ENCODE data around the gene ADGRD1.

The ADGRD1 gene

GRCh38 chr12:131008913-131009270 lies 55.2 kb downstream of the ADGRD1 start:
- no peak for DNase-seq

DNA sequence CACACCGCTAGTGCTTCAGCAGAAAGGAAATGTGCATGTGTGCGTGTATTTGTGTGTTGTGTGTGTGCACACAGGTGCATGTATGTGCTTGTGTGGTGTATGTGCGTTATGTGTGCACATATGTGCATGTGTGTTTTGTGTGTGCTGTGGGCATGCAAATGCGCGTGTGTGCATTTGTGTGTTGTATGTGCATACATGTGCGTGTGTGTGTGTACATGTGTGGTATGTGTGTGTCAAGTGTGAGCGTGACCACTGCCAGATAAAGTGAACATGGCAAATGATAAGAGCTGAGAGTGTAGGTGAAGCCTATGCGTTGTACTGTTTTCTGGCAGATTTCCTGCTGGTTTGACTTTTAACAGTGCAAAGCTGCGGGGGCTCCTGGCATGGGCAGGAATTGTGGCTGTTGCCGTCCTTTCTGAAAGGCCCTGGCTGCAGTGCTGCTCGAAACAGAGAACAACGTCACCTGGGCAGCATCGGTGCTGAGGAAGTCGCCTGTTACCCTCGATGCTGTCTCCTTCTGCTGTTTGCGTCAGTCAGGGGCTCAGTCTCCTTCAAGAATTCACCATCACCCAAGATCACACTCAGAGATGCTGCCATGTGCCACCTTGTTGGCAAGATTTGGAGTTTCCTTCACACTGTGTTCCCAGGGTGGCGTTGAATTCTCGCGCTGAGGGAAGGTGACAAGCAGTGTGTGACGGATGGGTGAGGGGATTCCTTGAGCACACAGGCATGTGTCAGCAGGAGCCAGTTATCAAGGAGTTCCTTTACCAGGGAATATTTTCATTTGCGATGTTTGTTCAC lies 56.1 kb downstream of the ADGRD1 start:
- no peak for DNase-seq

GRCh38 chr12:131010396-131011131 lies 56.9 kb downstream of the ADGRD1 start:
- no peak for DNase-seq

- no peak for DNase-seq
Measured at GRCh38 chr12:131011165-131012079, 57.7 kb downstream of the ADGRD1 start.

- no peak for DNase-seq
Measured at GRCh38 chr12:131012279-131013069, 58.8 kb downstream of the ADGRD1 start.

GRCh38 chr12:131013118-131013517 lies 59.4 kb downstream of the ADGRD1 start:
- DNase-seq, result no peak

DNA sequence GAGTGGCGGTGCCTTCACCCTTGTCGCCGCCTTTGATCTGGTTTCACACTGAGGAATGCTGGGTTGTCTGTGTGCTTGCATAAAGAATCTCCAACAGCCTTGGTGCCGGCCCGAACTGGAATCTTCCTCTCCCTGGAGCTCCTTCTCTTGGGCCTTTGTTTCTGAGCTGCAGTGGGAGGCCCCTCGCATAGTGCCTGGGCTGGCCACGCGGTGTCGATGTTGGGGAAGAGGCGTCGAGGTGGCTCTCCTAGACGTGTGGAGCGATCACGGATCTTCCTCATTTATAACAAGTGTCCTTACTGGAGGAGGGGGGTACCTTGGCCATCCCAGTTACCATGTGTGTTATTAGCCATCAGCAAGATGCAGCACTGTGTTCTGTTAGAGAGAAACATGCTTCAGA lies 60.6 kb downstream of the ADGRD1 start:
- no peak for DNase-seq

DNA sequence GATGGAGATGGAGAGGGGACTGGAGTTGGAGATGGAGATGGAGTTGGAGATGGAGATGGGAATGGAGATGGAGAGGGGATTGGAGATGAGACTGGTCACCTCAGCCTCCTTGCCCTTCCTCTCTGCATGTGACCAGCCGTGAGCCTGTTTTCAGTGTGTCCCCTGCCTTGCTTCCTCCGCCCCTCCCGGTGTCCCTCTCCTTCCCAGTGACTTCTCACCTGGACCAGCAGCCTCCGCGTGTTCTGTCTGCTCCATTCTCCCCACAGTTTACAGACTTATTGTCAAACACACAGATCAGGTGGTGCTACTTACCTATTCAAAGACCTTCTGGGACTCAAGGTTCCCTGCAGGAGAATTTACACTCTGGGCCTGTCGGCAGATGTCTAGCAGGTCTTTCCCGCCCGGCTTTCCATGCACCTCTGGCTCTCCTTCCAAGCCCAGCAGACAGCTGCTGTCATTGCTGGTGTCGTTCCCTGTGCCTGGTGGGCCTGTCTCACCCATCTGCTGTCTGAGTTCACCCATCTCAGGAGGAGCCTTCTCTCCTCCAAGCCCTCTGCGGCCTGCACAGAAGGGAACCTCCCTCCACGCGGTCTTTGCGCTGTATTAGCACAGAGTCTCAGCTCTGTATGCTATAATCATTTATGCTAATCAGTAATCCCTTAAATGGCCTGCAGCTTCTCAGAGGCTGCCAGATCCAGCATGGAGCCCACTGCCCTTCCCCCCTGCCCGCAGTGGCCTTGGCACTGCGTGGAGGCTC lies 62.1 kb downstream of the ADGRD1 start:
- no peak for DNase-seq

DNA sequence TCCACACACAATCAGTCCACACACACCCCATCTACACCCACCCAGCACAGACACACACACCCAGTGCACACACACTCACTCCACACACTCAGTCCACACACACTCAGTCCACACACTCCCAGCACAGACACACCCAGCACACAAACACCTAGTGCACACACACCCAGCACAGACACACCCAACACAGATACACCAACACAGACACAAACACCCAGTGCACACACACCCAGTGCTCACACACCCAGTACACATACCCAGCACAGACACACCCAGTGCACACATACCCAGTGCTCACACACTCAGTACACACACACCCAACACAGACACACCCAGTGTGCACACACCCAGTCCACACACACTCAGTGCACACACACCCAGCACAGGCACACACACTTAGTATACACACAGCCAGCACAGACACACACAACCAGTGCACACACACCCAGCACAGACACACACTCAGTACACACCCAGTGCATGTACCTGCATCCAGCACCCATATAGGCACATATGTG lies 63.8 kb downstream of the ADGRD1 start:
- DNase-seq, result no peak

DNA sequence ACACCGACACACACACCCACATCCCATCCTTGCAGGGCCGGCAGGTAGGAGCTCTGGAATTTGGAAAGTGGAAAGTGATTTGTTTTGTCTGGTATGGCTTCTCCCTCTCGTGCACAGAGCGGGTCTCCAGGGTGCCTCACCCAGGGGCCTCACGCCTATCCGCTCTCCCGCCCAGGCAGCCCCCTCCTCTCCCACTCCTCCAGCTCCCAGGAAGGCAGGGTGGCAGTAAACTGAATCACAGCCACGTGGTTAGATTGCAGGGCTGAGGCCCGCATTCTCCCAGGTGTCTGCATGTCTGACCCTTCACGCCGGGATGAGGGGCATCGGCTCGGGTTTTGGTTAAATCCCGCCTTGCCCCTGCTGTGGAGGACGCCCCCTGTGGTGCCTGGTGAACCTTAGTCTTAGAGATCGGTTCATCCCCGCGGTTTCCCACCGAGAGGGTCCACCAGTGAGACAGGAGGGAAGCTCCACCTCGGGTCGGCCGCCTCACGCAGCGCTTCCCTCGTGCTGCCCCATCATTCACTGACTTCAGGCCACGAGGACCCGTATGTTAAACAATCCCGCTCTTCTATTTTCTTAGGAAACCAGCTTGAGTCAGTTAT lies 64.4 kb downstream of the ADGRD1 start:
- no peak for DNase-seq

- DNase-seq, result no peak
Measured at GRCh38 chr12:131018808-131019397, 65.2 kb downstream of the ADGRD1 start.

GRCh38 chr12:131020326-131021153 lies 66.8 kb downstream of the ADGRD1 start:
- no peak for DNase-seq

- no peak for DNase-seq
Measured at GRCh38 chr12:131021154-131021541, 67.4 kb downstream of the ADGRD1 start.

- DNase-seq, result no peak
Measured at GRCh38 chr12:131024026-131024425, 70.3 kb downstream of the ADGRD1 start.

DNA sequence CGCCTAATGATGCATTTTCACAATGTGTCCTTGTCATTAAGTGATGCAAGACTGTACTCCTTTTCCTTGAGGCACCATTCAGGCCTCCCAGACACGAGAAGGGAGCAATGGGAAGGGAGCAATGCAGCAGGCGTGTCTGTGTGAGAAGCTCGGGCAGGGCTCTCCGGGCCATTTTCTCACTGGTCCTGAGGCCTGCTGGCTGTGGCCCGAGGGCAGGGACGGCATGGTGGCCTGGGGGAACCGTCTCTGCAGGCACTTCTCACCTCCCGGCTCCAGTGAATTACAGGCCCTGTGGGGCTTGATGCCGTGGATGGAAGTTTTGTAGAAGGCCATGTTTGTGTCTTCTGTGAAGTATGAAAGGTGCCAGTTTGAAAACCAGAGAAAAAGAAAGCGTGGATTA lies 71.0 kb downstream of the ADGRD1 start:
- DNase-seq, result no peak

- DNase-seq, result no peak
Measured at GRCh38 chr12:131025234-131025633, 71.5 kb downstream of the ADGRD1 start.

- DNase-seq, result no peak
Measured at GRCh38 chr12:131025939-131026702, 72.4 kb downstream of the ADGRD1 start.

GRCh38 chr12:131026754-131027153 lies 73.0 kb downstream of the ADGRD1 start:
- no peak for DNase-seq

- DNase-seq, result no peak
Measured at GRCh38 chr12:131027264-131027663, 73.6 kb downstream of the ADGRD1 start.

Measured in NCI-H187 treated with DMSO at 0.1 percent for 48 hours (cell line).